ENCODE measurements around the gene MSRB3.
"Not testable (repeated sequence)": the region's sequence is repeated elsewhere in the genome, so short reads cannot be mapped to it uniquely, and the experiment has no call there.

MSRB3 gene

DNA sequence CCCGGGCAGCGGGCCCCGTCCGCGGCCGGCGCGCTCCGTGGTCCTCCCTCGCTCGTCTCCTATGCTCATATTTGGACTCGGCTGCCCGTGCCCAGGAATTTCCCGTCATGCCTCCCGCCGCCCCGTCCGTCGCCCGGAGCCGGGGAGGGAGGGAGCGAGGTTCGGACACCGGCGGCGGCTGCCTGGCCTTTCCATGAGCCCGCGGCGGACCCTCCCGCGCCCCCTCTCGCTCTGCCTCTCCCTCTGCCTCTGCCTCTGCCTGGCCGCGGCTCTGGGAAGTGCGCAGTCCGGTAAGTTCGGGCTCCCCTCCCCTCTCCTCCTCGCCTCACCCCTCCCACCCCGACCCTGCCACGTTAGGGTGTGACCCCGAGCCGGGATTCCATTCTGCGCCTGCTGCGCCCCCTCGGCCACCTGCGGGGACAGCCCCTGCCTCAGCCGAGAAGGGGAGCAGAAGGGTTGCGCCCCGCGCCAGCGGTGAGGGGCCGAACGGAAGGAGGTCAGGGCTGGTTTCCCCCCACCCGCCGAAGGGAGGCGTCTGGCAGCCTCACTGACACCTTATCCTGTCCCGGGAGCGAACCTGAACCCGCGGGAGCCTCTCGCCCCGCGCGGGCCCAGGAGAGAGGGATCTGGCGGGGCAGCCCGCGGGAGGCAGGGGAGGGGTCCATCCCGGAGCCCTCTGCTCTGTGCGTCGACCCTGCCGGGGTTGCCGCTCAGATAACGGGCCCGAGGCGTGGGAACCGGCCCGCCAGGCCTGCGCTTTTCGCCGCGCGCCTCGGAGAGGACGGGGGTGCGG, at the start of gene MSRB3:
Gene MSRB3, plus strand, starts transcription at position 108 of the 793 bp plus-strand sequence. CDS start 29,897 bp downstream, outside the sequence.
- peak; percentile 24 to 46 for DNase-seq

DNA sequence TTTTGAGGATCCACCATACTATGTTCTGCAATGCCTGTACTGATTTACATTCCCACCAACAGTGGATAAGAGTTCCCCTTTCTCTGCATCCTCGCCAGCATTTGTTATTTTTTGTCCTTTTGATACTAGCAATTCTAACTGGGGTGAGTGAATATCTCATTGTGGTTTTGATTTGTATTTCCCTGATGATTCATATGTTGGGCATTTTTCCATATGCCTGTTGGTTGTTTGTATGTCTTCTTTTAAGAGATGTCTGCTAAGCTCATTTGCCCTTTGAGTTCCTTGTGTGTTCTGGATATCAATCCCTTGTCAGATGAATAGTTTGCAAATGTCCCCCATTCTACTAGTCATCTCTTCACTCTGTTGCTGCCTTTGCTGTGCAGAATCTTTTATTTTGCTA, 49.0 kb upstream of the MSRB3 start:
- no peak for DNase-seq

DNA sequence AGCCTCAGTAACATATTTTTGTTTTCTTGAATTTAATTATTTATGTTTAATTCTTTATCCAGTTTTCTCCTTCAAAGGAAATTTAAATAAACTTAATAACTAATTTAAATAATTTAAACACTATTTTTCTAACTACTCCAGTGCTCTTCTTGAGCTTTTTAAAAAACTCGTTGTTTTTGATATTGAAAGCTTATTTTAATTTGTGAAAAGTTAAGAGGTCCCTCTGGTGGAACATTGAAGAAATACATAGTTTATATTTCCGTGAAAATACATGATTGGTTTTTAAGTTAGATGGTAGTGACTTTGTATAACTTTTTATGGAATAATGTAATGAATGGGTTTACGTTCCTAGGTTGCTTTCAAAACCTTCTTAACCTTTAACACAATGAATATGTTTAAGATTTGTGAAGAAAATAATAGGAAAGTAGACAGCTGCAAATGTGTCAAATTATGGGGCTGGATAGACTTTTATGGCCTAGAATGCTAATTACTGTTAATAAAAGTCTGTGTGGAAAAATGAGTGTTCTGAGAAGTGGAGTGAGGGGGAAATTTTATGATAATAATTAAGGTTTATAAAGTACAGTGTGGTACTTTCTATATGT, 45.9 kb upstream of the MSRB3 start:
- DNase-seq, result peak in 1 of 2 experiments; percentile 7

DNA sequence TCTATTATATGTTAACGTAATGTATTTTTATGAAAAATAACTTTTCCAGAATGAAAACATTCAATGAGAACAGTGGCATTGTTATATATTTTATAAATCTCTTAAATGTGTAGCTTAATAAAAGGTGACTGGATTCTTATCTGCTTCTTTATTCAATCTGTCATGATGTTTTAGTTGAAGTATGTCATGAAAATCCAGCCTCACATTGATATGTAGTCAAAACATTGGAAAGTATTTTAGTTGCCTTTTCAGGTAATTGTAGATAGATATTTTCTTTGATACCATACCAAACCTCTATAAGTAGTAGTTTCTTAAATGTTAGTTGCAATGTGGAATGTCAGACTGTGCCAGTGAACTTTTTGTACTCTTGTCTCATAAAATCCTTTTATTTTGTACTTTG, 41.3 kb upstream of the MSRB3 start:
- no peak for DNase-seq

DNA sequence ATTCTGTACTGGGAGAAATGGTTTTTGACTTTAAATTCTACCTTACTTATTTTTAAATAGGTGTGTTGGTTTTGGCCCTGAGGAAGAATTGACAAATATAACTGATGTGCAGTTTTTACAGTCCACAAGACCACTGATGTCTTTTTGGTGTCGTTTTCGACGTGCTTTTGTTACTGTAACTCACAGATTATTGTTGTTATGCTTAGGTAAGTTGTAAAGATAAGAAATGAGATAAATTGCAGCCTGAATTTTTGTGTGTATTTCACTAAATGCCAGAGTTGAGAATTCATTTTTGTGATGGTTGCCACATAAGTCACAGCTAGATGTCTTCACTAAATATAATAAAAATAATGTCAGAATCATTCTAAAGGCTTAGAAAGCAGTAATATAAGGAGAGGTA, 39.9 kb upstream of the MSRB3 start:
- no peak for DNase-seq

DNA sequence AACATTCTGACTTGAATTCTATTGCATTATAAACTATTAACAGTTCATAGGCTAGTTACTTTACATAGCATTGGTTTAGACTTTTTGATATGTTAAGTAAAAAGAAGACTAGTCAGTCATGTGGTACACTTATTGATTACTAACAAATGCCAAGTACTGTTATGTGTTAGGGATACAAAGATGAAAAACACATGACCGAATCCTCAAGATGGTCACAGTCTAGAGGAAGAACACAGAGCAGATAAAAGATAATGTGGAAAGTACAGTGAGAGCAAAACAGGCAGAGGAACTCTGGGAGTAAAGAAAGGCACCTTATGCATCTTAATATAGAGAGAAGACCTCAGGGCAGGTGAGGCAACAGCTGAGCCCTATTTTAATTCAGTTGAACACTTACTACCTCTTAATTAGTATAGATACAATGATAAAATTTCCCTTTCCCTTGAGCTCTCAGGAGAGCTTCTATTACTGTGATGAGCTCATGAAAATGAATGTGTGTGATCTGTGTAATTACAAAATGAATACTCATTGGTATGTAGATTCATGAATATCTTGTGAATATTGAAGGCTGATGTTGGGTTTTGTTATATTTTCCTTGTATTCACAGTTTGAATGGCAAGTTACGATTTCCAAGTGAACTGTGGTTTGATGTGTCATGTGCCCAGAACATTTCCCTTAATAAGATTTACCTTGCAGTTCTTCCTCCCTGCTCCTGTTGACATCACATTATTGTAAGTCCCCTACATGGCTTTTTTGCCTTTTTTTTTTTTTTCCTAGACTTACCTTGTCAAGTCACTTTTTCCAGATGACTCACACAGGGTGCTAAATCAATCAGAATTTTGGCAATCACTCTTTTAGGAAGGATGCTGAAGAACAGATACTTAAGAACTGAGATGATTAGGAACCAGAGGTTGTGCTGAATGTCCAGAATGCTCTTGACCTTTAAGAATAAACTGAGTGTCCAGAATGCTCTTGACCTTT, 29.5 kb upstream of the MSRB3 start:
- no peak for DNase-seq

DNA sequence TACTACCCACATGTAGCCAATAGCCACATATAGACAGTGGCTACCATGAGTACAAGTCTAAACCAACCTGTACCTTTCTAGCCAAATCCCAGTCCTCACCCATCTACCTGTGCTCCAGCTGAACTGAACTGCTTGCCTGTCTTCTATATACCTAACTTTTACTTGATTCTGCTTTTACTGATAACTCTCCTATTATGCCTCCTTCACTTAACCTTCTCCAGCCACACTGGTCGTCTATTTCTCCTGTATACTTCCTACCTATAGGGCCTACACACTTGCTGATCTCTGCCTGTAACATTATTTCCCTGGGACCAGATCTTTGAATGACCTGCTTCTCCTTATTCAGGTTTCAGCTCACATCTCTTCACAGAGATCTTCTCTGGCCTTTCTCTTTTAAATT, 26.0 kb upstream of the MSRB3 start:
- DNase-seq, result no peak

DNA sequence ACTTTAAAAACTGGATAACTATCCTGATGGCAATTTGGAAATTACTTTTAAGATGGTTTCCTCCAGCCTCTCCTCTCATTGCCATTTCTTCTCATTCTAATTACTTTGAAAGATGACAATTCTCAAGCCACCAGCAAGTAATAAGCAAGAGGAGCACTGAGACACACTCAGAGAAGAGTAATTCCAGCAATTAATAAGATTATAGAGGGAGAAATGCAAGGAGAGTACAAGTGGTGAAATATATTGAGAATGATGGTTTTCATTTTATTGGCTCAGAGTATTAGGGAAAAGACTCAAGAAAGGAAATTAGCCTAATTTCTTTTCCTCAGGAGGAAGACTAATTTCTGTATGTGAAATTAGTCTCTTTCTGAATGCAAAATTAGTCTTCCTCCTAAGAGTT, 20.5 kb upstream of the MSRB3 start:
- no peak for DNase-seq

DNA sequence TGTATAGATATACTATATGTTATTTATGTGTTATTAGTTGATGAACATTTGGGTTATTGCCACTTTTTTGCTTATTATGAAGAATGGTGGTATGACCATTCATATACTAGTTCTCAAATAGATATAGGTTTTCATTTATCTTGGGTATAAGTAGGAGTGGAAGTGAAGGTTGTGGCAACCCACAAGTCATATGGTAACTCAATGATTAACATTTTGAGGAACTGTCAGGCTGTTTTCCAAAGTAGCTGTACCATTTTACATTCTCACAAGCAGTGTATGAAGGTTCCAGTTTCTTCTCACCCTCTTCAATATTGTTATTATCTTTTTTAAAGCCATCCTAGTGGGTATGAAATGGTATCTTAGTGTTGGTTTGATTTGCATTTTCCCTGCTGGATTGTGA, 19.0 kb upstream of the MSRB3 start:
- DNase-seq, result no peak

DNA sequence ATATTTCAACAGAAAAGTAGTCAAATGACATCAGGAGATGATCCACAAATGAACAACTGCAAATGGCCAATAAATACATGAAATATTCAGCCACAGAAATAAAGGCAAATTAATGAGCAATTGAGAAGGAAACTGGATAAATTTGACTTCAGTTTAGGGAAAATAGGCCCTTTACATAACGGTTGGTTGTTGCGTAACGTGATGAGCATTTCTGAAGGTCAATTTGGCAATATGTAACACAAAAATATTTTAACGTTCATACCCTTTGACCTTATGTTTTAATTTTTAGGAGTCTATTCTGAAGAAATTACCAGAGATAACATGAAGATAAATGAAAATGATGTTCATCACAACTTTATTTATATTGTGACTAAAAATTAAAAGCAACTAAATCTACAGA, 14.7 kb upstream of the MSRB3 start:
- DNase-seq, result no peak

DNA sequence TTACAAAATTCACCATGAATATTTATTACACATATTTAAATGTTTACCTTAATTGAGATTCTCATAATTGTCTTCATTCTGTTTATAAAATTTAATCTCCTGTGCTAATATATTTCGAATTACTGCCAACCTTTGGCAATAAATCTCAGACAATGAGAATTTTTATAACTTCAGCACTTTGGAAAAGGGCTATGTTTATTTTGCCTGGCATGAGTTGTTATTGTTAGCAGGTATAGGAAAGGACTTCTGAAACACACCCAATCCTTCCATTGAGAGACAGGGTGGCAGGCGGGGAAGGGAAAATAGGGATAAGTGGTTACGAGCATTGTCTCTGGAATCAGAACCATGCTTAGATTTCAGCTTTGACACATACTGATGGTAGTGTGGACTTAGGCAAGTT, 12.1 kb upstream of the MSRB3 start:
- no peak for DNase-seq

DNA sequence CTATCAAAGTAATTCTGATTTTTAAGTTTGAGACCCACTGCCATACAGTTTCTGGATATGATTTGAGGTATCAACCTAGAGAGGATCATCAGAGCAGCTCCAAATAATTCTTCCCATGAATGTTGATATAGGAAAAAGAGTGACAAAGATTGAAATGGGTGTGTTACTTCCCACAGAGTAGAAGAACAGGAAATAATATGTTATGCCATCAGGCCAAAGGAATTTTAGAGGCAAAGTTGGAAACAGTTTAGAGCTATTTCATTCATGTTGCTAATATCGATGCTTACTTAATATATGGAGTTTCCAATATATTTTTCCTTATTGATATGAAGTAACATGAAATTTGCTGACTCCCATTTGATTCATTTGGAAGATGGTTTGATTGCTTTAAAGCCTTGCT, 8.9 kb upstream of the MSRB3 start:
- no peak for DNase-seq

DNA sequence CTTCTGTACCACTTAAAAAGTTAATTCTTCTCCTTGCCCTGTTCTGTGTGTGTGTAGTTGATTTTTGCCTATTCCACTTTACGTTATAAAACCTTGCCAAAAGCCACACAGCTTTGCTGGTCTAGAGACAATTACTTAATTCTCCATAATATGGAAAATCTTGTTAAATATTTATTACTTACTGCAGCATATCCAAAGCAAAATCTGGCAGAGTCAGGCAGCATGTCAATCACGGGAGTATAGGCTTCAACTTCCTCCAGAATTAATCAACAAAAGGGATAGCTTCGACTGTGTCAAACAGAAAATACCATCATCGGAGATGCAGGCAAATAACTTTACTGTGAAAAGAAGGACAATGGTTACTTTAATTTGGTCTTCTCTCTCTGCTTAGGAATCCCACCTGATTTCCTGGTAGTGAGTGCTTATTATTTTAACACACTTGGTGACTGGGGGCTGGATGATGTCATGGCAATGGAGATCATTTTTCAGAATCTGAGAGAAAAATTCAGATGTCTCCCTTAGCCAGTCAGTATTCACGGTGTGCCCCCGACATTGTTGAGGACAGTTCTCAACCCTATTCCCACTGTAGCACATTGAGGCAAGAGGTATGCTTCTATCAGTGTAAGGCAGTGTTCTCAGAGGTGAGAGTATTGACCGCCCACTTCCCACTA, 3.7 kb upstream of the MSRB3 start:
- no peak for DNase-seq

DNA sequence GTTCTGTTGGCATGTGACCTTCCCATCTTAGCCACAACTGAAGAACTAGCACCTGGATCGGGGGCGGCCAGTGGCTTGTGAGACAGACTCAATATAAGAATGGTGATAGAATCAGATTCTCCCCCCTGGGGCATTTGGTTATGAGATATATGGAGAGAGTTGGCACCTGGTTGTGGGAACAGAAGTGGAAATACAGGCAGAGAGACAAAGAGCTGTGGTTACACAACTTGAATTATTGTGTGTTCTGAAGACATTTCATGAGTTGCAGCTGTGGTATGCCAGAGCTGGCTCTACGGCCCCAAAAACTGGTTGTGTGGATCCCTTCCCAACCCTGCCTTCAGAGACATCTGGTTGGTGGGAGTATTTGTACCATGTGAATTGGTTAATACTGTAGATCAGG, 2.9 kb upstream of the MSRB3 start:
- DNase-seq, result no peak

DNA sequence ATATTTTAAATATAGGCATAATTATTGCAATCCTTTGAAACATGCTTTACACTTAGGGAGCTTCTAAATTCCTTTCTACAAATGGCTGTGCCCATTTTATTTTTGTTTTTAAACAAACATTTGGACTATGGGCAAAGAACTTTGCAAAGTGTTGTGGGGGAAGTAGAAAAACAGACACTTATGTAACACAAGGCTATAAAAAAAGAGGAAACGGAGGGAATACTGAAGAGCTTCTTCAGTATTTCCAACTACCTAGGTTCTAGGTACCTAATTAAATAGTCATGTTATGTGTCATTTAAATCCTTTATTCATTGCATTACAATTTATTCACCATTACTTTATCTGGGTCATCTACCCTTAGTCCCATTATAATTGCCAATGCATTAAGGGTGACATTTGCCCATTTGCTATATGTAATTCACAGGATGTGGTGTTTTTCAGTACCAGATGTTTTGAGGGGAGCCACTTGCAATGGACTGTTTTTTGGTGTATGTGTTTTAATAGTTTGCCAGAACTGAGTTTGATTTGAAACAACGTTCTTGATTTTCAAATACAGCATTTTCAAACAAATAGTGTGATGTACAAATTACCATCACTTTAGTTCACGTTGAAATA, 1.5 kb upstream of the MSRB3 start:
- no peak for DNase-seq

DNA sequence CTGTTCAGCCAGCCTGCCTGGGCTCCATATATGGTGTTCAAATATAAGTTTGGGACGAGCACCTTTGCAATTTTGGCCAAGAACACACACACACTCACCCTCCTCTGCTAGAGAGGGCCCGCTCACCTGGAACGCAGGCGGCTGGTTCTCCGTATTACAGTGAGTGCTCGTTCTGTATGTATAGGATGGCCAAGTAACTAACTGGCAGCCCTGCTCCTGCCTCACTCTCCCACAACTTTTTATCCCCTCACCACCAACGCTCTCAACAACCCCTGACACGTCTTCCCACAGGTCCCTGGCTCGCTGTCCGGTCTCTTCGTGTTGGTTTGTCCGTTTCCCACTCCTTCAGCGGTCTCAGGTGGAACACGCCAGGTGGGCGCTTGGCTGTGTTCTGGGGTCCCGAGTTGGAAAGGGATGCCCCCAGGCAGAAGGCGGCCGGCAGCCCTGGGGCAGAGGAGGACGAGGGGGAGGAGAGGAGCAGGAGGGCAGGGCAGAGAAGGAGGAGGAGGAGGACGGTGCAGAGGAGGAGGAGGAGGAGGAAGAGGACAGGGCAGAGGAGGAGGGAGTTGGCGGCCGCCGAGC, 398 bp upstream of the MSRB3 start:
- no peak for DNase-seq

DNA sequence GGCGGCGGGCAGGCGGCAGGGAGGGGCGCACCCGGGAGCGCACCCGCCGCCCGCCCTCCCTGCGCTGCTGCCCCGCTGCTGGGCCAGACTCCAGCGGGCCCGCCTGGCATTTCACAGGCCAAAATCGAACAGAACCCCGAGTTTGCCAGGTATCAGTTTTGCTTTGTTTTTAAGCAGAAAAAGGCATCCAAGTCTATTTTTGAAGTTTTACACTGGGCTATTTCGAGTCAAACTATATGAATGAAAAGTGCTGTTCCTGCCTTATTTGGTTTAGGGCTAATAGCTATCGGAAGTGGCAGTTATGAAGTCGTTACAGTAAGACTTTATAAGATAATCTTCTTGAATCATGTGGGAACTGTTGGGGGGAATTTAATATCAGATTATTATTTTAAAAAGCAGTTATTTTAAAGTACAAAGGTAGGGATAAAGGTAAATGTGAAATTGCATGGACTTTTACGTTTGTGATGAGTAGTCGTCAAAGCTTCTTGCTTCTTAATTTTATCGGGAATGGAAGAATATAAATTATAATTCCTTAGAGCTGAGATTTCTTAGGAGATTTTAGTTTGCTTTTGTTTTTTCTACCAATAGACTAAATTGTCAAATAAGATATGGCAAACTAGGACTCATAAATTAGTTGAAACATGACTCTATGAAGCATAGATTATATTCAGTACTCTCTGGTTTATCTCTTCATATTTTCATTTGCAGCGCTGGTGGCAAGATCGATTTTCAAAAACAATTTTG, 1.1 kb downstream of the MSRB3 start:
- DNase-seq, result peak in 1 of 2 experiments; percentile 32

DNA sequence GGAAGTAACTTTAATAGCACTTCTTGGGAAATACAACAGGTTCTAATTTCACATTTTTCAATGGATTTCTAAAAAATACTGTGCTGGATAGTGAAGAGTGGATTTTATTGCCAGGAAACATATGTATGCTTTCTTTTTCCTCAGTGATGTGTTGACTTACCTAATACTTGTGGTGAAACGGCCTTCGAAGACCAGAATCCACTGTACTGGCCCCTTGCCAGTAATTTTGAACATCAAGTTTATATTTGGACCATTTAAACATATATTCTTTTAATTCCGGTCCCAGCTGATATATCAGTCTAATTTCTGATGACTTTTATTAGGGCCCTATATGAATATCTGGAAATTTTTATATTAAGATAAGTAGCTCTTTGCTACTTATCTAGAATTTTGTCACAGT, 1.8 kb downstream of the MSRB3 start:
- no peak for DNase-seq

DNA sequence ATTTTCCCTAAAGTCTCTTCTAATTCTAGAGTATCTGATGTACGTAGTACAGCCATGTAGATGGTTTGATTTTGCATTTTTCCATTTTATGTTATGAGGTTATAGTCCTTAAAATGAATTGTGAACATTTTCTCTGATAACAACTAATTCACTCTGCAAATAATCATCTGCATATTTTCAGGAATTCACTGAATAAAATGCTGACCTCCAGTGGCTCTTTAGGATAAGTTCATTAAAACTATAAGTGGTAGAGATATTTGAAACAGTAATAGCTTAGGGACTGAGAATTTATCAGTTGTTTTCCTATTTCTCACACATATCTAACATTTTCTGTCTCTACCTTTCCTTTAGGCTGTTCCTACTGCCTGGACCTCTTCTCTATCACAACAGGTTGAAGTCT, 4.4 kb downstream of the MSRB3 start:
- DNase-seq, result no peak

DNA sequence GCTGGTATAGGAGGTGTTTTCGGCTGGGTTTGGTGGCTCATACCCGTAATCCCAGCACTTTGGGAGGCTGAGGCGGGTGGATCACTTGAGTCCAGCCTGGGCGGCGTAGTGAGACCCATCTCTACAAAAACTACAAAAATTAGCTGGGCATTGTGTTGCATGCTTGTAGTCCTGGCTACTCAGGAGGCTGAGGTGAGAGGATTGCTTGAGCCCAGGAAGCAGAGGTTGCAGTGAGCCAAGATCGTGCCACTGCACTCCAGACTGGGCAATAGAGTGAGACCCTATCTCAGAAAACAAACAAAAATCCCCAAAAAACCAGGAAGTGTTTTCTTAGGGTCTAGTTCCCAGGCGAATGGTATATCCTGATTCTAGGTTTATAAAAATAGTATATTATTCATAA, 7.0 kb downstream of the MSRB3 start:
- not testable (repeated sequence) for DNase-seq

DNA sequence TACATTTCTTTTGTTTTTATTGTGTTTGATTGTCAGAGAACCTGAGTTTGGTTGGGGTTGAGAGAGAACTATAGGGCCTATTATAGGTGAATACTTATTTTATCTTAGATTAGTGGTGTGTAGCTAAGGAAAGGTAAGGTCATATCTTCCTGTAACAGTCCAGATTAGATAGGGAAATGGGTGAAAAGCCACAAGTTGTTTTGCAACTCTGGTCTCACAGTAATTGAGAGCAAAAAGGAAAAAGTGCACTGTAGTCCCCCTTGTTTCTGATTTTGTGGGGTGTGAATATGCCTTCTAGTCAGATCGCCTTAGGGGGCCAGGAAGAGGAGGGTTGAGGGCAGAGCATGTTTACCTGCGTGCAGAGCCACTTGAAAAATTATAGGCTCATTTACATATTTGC, 8.9 kb downstream of the MSRB3 start:
- no peak for DNase-seq

All from NCI-H524 (cell line).